PC-9 (cell line): Measurements from ENCODE around the gene PHLDB2. TPM values are rescaled to one million over a fixed set of nuclear protein-coding genes. Genes with fewer than 3 reads are reported as not detected.

Experiments used
- BruUV-seq: library from RNA; stranded (reverse); fragments of 400-500 nt; replicated peaks from 2 replicates; lab custom pipeline; 2021; lab: Mats Ljungman, UMichigan
- CTCF ChIA-PET: fragments of 300-600 bp; sonication (Branson Sonifier 250); formaldehyde crosslinking; loops from one replicate; lab custom pipeline; 2022; ENCODE audit warnings: antibody characterized with exemption; lab: Charles Lee
- POLR2A ChIA-PET: fragments of 300-600 bp; sonication (Branson Sonifier 250); formaldehyde crosslinking; loops from one replicate; lab custom pipeline; 2022; ENCODE audit warnings: antibody characterized with exemption; ENCODE audit not compliant: unreplicated experiment; lab: Charles Lee
- DNase-seq, 2 experiments: peaks; one replicate each; pipeline versions ENCODE4 v3.0.0 to v3.0.0-alpha.2; 2015 to 2022; ENCODE audit warnings: mixed read lengths in 1 of 2
- H2AFZ ChIP-seq: fragments of 200-600 bp; sonication (generic); 2 replicates; pipeline ENCODE4 v1.8.1; 2017; ENCODE audit warnings: antibody characterized with exemption
- H3F3A ChIP-seq: fragments of 200-600 bp; sonication (generic); 2 replicates; pipeline ENCODE4 v1.8.1; 2017; ENCODE audit warnings: antibody characterized with exemption, mild to moderate bottlenecking, low read depth; ENCODE audit not compliant: insufficient read depth
- H3K27ac ChIP-seq: fragments of 200-600 bp; sonication (generic); 2 replicates; pipeline ENCODE4 v1.6.1; 2016; ENCODE audit warnings: mixed run types
- H3K27me3 ChIP-seq: fragments of 200-600 bp; sonication (generic); 2 replicates; pipeline ENCODE4 v1.6.1; 2016; ENCODE audit warnings: low read depth, mixed run types; ENCODE audit not compliant: insufficient read depth
- H3K36me3 ChIP-seq: fragments of 200-600 bp; sonication (generic); 2 replicates; pipeline ENCODE4 v1.6.1; 2016; ENCODE audit warnings: low read depth, mixed run types
- H3K4me1 ChIP-seq: fragments of 200-600 bp; sonication (generic); replicated peaks from 2 replicates; pipeline ENCODE4 v1.6.1; 2016; ENCODE audit warnings: mixed run types; ENCODE audit not compliant: insufficient read depth
- H3K4me2 ChIP-seq: fragments of 200-600 bp; sonication (generic); 2 replicates; pipeline ENCODE4 v1.6.1; 2017; ENCODE audit warnings: mixed run types
- H3K4me3 ChIP-seq: fragments of 200-600 bp; sonication (generic); 2 replicates; pipeline ENCODE4 v1.6.1; 2016; ENCODE audit warnings: mixed run types
- H3K79me2 ChIP-seq: fragments of 200-600 bp; sonication (generic); 2 replicates; pipeline ENCODE4 v1.6.1; 2017; ENCODE audit warnings: low read depth, mixed run types
- H3K9me2 ChIP-seq: fragments of 200-600 bp; sonication (generic); 2 replicates; pipeline ENCODE4 v1.8.1; 2017; ENCODE audit warnings: mild to moderate bottlenecking; ENCODE audit not compliant: insufficient read depth
- H3K9me3 ChIP-seq: fragments of 200-600 bp; sonication (generic); 2 replicates; pipeline ENCODE4 v1.8.1; 2016; ENCODE audit warnings: low read depth; ENCODE audit not compliant: insufficient read depth
- H4K20me1 ChIP-seq: fragments of 200-600 bp; sonication (generic); 2 replicates; pipeline ENCODE4 v1.8.1; 2017; ENCODE audit not compliant: insufficient read depth
- CTCF ChIP-seq: fragments of 200-600 bp; sonication (generic); conservative IDR thresholded peaks from 2 replicates; pipeline ENCODE4 v1.6.1; 2017; ENCODE audit warnings: mixed run types, antibody characterized with exemption, mild to moderate bottlenecking, moderate library complexity
- EZH2 ChIP-seq: fragments of 200-600 bp; sonication (generic); IDR thresholded peaks from 2 replicates; pipeline ENCODE4 v1.8.0; 2017; ENCODE audit warnings: antibody characterized with exemption, low read depth
- intact Hi-C: fragments of 100-400 bp; cut with micrococcal nuclease; formaldehyde crosslinking; loops from one replicate; pipeline ENCODE4 v1.10.0; 2022; ENCODE audit not compliant: unreplicated experiment
- total RNA-seq: library from RNA; stranded (reverse); gene quantifications from 2 replicates; pipeline ENCODE4 v1.2.3, GENCODE V29; 2021

Gene PHLDB2
- total RNA-seq, 1 experiment from 2014 or later, result 42.7 TPM

- intact Hi-C loops, result no loop called here
- H3K36me3 ChIP-seq, result no peaks in the 10 kb centered on the region
- BruUV-seq, result no TSS peak
- no peak overlapping the region for H3K4me2 ChIP-seq
- no peaks in the 10 kb centered on the region for H3K27me3 ChIP-seq
- H4K20me1 ChIP-seq, result no peaks in the 10 kb centered on the region
- ChIA-PET POLR2A (no interaction called here), CTCF (no interaction called here)
- H3K79me2 ChIP-seq, result no peaks in the 10 kb centered on the region
- H3K4me1 ChIP-seq, result no peaks in the 10 kb centered on the region
- peaks cover 14% of the 10 kb centered on the region for H3K9me3 ChIP-seq
- no peak overlapping the region for H2AFZ ChIP-seq
- no peak overlapping the region for H3K27ac ChIP-seq
- no peak for DNase-seq
- TF ChIP-seq EZH2 (no peak), CTCF (no peak)
- no peaks in the 10 kb centered on the region for H3F3A ChIP-seq
- no peak overlapping the region for H3K4me3 ChIP-seq
- no peaks in the 10 kb centered on the region for H3K9me2 ChIP-seq
Observed at GRCh38 chr3:111819927-111820326, 39.1 kb upstream of the PHLDB2 start.

- no TSS peak for BruUV-seq
- H3K27ac ChIP-seq, result no peak overlapping the region
- no peak for TF ChIP-seq EZH2
- TF ChIP-seq CTCF, result no peak
- no peaks in the 10 kb centered on the region for H3F3A ChIP-seq
- no peaks in the 10 kb centered on the region for H3K27me3 ChIP-seq
- no peak overlapping the region for H3K4me3 ChIP-seq
- H3K4me1 ChIP-seq, result no peaks in the 10 kb centered on the region
- POLR2A ChIA-PET, result no interaction called here
- no peaks in the 10 kb centered on the region for H3K36me3 ChIP-seq
- H4K20me1 ChIP-seq, result no peaks in the 10 kb centered on the region
- intact Hi-C loops, result no loop called here
- peaks cover 9% of the 10 kb centered on the region for H3K9me3 ChIP-seq
- no peaks in the 10 kb centered on the region for H3K9me2 ChIP-seq
- no peak overlapping the region for H3K4me2 ChIP-seq
- CTCF ChIA-PET, result no interaction called here
- no peak for DNase-seq
- H3K79me2 ChIP-seq, result no peaks in the 10 kb centered on the region
- no peak overlapping the region for H2AFZ ChIP-seq
Observed at GRCh38 chr3:111820651-111821050, 38.4 kb upstream of the PHLDB2 start.

GRCh38 chr3:111821891-111822290, 37.2 kb upstream of the PHLDB2 start:
- no peaks in the 10 kb centered on the region for H3K4me1 ChIP-seq
- DNase-seq, result no peak
- BruUV-seq, result no TSS peak
- intact Hi-C loops, result no loop called here
- ChIA-PET CTCF (interaction anchor here (0.5 to 0.6 kb wide), 3 partner anchors 9 to 104 kb away, joined by 3 to 16 read pairs (median 3); no protein-coding TSS in a partner anchor), POLR2A (interaction anchor here (0.6 kb wide), 1 partner anchor 53 kb away, joined by 3 read pairs; no protein-coding TSS in a partner anchor)
- no peak overlapping the region for H2AFZ ChIP-seq
- H3K4me3 ChIP-seq, result no peak overlapping the region
- H3K79me2 ChIP-seq, result no peaks in the 10 kb centered on the region
- H3K9me3 ChIP-seq, result peaks cover 9% of the 10 kb centered on the region
- H3K9me2 ChIP-seq, result no peaks in the 10 kb centered on the region
- no peaks in the 10 kb centered on the region for H4K20me1 ChIP-seq
- no peak overlapping the region for H3K4me2 ChIP-seq
- no peaks in the 10 kb centered on the region for H3F3A ChIP-seq
- H3K27ac ChIP-seq, result no peak overlapping the region
- no peaks in the 10 kb centered on the region for H3K27me3 ChIP-seq
- H3K36me3 ChIP-seq, result no peaks in the 10 kb centered on the region
- no peak for TF ChIP-seq EZH2
- TF ChIP-seq CTCF, result no peak
